HUES48 (cell line): Measurements from ENCODE around the gene NMRAL1.

ENCODE experiments used
- H3K27ac ChIP-seq: one replicate; pipeline ENCODE4 v1.7.0; 2013; ENCODE audit warnings: low read depth, low read length, inconsistent platforms
- H3K27me3 ChIP-seq: 2 replicates; pipeline ENCODE4 v1.6.1; 2013; ENCODE audit warnings: mild to moderate bottlenecking, low read length; ENCODE audit not compliant: control insufficient read depth, insufficient read depth
- H3K36me3 ChIP-seq: 2 replicates; pipeline ENCODE4 v1.6.1; 2013; ENCODE audit warnings: low read length; ENCODE audit not compliant: control insufficient read depth, insufficient read depth
- H3K4me1 ChIP-seq: 2 replicates; pipeline ENCODE4 v1.6.1; 2013; ENCODE audit warnings: mild to moderate bottlenecking, low read length; ENCODE audit not compliant: control insufficient read depth, insufficient read depth
- H3K4me3 ChIP-seq: 2 replicates; pipeline ENCODE4 v1.5.1; 2013; ENCODE audit warnings: mild to moderate bottlenecking, low read depth, low read length
- H3K9ac ChIP-seq: 2 replicates; pipeline ENCODE4 v1.6.1; 2013; ENCODE audit warnings: mild to moderate bottlenecking, low read depth, low read length, moderate library complexity
- H3K9me3 ChIP-seq: 2 replicates; pipeline ENCODE4 v1.6.1; 2013; ENCODE audit warnings: low read length; ENCODE audit not compliant: control insufficient read depth, insufficient read depth

NMRAL1 gene

GRCh38 chr16:4486126-4486893 lies 11.9 kb upstream of the NMRAL1 start:
- no peak overlapping the region for H3K4me3 ChIP-seq
- no peak overlapping the region for H3K9ac ChIP-seq
- no peaks in the 10 kb centered on the region for H3K4me1 ChIP-seq
- no peaks in the 10 kb centered on the region for H3K9me3 ChIP-seq
- no peaks in the 10 kb centered on the region for H3K27me3 ChIP-seq
- H3K36me3 ChIP-seq, result peaks cover 9% of the 10 kb centered on the region; the same call in 1 of the 2 replicates
- no peak overlapping the region for H3K27ac ChIP-seq

- Histone ChIP-seq H3K4me3 (no peak overlapping the region), H3K9me3 (no peaks in the 10 kb centered on the region), H3K9ac (no peak overlapping the region), H3K27ac (no peak overlapping the region), H3K4me1 (no peaks in the 10 kb centered on the region), H3K27me3 (no peaks in the 10 kb centered on the region), H3K36me3 (peaks cover 4% of the 10 kb centered on the region; the same call in 1 of the 2 replicates)
Observed at GRCh38 chr16:4481963-4482362, 7.5 kb upstream of the NMRAL1 start.

- Histone ChIP-seq H3K4me3 (no peak overlapping the region), H3K9ac (no peak overlapping the region), H3K27ac (no peak overlapping the region), H3K36me3 (peaks cover 4% of the 10 kb centered on the region; the same call in 1 of the 2 replicates), H3K9me3 (no peaks in the 10 kb centered on the region), H3K4me1 (no peaks in the 10 kb centered on the region), H3K27me3 (no peaks in the 10 kb centered on the region)
Observed at GRCh38 chr16:4481526-4481925, 7.1 kb upstream of the NMRAL1 start.

- Histone ChIP-seq H3K27ac (peak overlapping the region; percentile 10), H3K4me3 (no peak overlapping the region)
Observed at GRCh38 chr16:4477966-4478365, 3.5 kb upstream of the NMRAL1 start.

GRCh38 chr16:4475880-4476788 lies 1.7 kb upstream of the NMRAL1 start, which contains the start of gene HMOX2:
Gene HMOX2, plus strand, starts transcription at chr16:4476398. Its CDS starts 29,127 bp downstream, at chr16:4505525.
- H3K9ac ChIP-seq, result peak within 1 kb of the TSS; percentile 8; the same call in 1 of the 2 replicates
- H3K36me3 ChIP-seq, result peaks cover 4% of the 10 kb centered on the region
- H3K9me3 ChIP-seq, result no peaks in the 10 kb centered on the region
- peaks cover 3% of the 10 kb centered on the region for H3K27me3 ChIP-seq
- peak within 1 kb of the TSS; percentile 69 for H3K27ac ChIP-seq
- H3K4me3 ChIP-seq, result peak within 1 kb of the TSS; percentile 90
- H3K4me1 ChIP-seq, result peaks cover 7% of the 10 kb centered on the region

More at GRCh38 chr16:4477966-4478365, 3.5 kb upstream of the NMRAL1 start:
- no peaks in the 10 kb centered on the region for H3K9me3 ChIP-seq
- H3K9ac ChIP-seq, result no peak overlapping the region
- peaks cover 3% of the 10 kb centered on the region for H3K27me3 ChIP-seq
- H3K36me3 ChIP-seq, result no peaks in the 10 kb centered on the region
- H3K4me1 ChIP-seq, result peaks cover 7% of the 10 kb centered on the region

- peaks cover 26% of the 10 kb centered on the region for H3K36me3 ChIP-seq
- peaks cover 3% of the 10 kb centered on the region for H3K27me3 ChIP-seq
- no peaks in the 10 kb centered on the region for H3K9me3 ChIP-seq
- H3K9ac ChIP-seq, result no peak overlapping the region
- H3K4me1 ChIP-seq, result peaks cover 7% of the 10 kb centered on the region
- no peak overlapping the region for H3K27ac ChIP-seq
- peak overlapping the region; percentile 80; the same call in 1 of the 2 replicates for H3K4me3 ChIP-seq
Observed at GRCh38 chr16:4472880-4473279, 1.5 kb downstream of the NMRAL1 start.

- peaks cover 36% of the 10 kb centered on the region for H3K36me3 ChIP-seq
- H3K27ac ChIP-seq, result no peak overlapping the region
- H3K9me3 ChIP-seq, result no peaks in the 10 kb centered on the region
- no peak overlapping the region for H3K9ac ChIP-seq
- H3K4me1 ChIP-seq, result peaks cover 7% of the 10 kb centered on the region
- H3K27me3 ChIP-seq, result peaks cover 3% of the 10 kb centered on the region
- no peak overlapping the region for H3K4me3 ChIP-seq
Observed at GRCh38 chr16:4471869-4472268, 2.6 kb downstream of the NMRAL1 start.

GRCh38 chr16:4468972-4469371 lies 5.5 kb downstream of the NMRAL1 start:
- Histone ChIP-seq H3K27me3 (no peaks in the 10 kb centered on the region), H3K9ac (no peak overlapping the region), H3K4me1 (peaks cover 4% of the 10 kb centered on the region), H3K9me3 (no peaks in the 10 kb centered on the region), H3K36me3 (peaks cover 61% of the 10 kb centered on the region), H3K4me3 (no peak overlapping the region), H3K27ac (no peak overlapping the region)

- Histone ChIP-seq H3K4me1 (no peaks in the 10 kb centered on the region), H3K9me3 (no peaks in the 10 kb centered on the region), H3K27ac (no peak overlapping the region), H3K36me3 (peaks cover 71% of the 10 kb centered on the region), H3K27me3 (no peaks in the 10 kb centered on the region), H3K4me3 (no peak overlapping the region), H3K9ac (no peak overlapping the region)
Observed at GRCh38 chr16:4467916-4468315, 6.5 kb downstream of the NMRAL1 start.

GRCh38 chr16:4465977-4466779 lies 8.2 kb downstream of the NMRAL1 start:
- H3K4me3 ChIP-seq, result no peak overlapping the region
- no peaks in the 10 kb centered on the region for H3K27me3 ChIP-seq
- H3K9ac ChIP-seq, result no peak overlapping the region
- H3K36me3 ChIP-seq, result peaks cover 73% of the 10 kb centered on the region
- no peaks in the 10 kb centered on the region for H3K4me1 ChIP-seq
- H3K9me3 ChIP-seq, result no peaks in the 10 kb centered on the region
- H3K27ac ChIP-seq, result no peak overlapping the region
